HG03097 (cell line): Measurements from ENCODE around the gene HRAS.
A peak's percentile ranks its signal among the peaks of the same experiment; 100 is the strongest.

Experiments used
- ATAC-seq: cut with Tn5 transposase; IDR thresholded peaks from one replicate; pipeline ENCODE4 v1.9.1; 2021; ENCODE audit not compliant: unreplicated experiment, low FRiP score

Gene HRAS

GRCh38 chr11:567629-568292 lies 32.4 kb upstream of the HRAS start:
- ATAC-seq: no peak

GRCh38 chr11:567011-567628 lies 31.7 kb upstream of the HRAS start:
- ATAC-seq: no peak

- no peak for ATAC-seq
Observed at GRCh38 chr11:565921-566509, 30.6 kb upstream of the HRAS start.

GRCh38 chr11:563812-564578 lies 28.6 kb upstream of the HRAS start:
- ATAC-seq: no peak

GRCh38 chr11:563066-563811 lies 27.9 kb upstream of the HRAS start:
- ATAC-seq: no peak

- ATAC-seq: no peak
Observed at GRCh38 chr11:562046-562645, 26.8 kb upstream of the HRAS start.

GRCh38 chr11:561148-562003 lies 26.0 kb upstream of the HRAS start:
- peak; percentile 15 for ATAC-seq

- peak; percentile 61 for ATAC-seq
Observed at GRCh38 chr11:560305-561147, 25.1 kb upstream of the HRAS start, which contains the start of the genes LMNTD2 and RASSF7. LMNTD2 (minus strand) TSS chr11:560738; CDS start chr11:560716, 22 bp downstream. RASSF7 (plus strand) TSS chr11:560970; CDS start chr11:561769, 799 bp downstream.

GRCh38 chr11:559712-560304 lies 24.4 kb upstream of the HRAS start:
- ATAC-seq: no peak

GRCh38 chr11:559020-559620 lies 23.7 kb upstream of the HRAS start:
- no peak for ATAC-seq

GRCh38 chr11:558503-558902 lies 23.1 kb upstream of the HRAS start:
- no peak for ATAC-seq

GRCh38 chr11:557328-558132 lies 22.2 kb upstream of the HRAS start:
- no peak for ATAC-seq

GRCh38 chr11:556662-557256 lies 21.4 kb upstream of the HRAS start:
- ATAC-seq: no peak

- ATAC-seq: no peak
Observed at GRCh38 chr11:555780-556661, 20.6 kb upstream of the HRAS start.

GRCh38 chr11:555227-555779 lies 19.9 kb upstream of the HRAS start:
- no peak for ATAC-seq
